ENCODE data around the gene ADCY2. TPM values are rescaled to one million over a fixed set of nuclear protein-coding genes. Genes with fewer than 3 reads are reported as not detected.

ADCY2 gene
- total RNA-seq, 4 donors from 2014 or later, result 2.6 to 24.8 (median 10.9) TPM

DNA sequence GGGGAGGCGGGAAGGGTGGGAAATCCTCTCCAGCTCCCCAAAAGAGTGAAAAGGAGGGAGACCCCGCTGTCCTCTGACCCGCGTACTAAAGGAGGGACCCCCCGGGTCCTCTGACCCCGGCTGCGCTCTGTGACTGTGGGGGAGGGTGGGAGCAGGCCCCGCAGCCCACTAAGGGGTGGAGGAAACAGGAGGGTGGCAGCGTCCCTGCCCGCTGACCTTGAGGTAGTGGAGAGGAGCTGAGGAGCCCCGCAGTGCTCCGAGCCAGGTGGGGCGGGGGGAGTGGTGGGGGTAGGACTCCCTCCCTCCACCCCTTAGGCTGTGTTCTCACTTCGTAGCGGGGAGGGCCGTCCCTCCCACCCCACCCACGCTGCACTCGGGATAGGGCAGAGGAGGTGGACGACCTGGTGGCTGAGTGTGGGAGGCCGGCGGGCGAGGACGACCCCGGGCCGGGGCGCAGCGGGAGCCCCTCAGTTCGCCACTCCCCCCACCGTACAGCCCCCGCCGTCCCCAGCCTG, 449 bp upstream of the ADCY2 start:
- Histone ChIP-seq H3K36me3 (no peaks in the 10 kb centered on the region), H3K27ac (peak overlapping the region; percentile 27), H3K27me3 (peaks cover 9% of the 10 kb centered on the region), H3K4me3 (peak overlapping the region; percentile 53), H3K4me1 (peaks cover 20% of the 10 kb centered on the region), H3K9me3 (no peaks in the 10 kb centered on the region)
- DNase-seq (ENCODE audit: low spot score in 2 of 2), result no peak
- TF ChIP-seq POLR2AphosphoS5 (IDR thresholded peaks at IDR 0.05), result no peak
- no peak for TF ChIP-seq POLR2A (IDR thresholded peaks at IDR 0.05)
- TF ChIP-seq EP300 (IDR thresholded peaks at IDR 0.05), result no peak
- TF ChIP-seq, protein P1, sequence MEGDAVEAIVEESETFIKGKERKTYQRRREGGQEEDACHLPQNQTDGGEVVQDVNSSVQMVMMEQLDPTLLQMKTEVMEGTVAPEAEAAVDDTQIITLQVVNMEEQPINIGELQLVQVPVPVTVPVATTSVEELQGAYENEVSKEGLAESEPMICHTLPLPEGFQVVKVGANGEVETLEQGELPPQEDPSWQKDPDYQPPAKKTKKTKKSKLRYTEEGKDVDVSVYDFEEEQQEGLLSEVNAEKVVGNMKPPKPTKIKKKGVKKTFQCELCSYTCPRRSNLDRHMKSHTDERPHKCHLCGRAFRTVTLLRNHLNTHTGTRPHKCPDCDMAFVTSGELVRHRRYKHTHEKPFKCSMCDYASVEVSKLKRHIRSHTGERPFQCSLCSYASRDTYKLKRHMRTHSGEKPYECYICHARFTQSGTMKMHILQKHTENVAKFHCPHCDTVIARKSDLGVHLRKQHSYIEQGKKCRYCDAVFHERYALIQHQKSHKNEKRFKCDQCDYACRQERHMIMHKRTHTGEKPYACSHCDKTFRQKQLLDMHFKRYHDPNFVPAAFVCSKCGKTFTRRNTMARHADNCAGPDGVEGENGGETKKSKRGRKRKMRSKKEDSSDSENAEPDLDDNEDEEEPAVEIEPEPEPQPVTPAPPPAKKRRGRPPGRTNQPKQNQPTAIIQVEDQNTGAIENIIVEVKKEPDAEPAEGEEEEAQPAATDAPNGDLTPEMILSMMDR (IDR thresholded peaks at IDR 0.05), result no peak
- WGBS, result 14% methylated on average over 2 of the region's 31 CpGs

DNA sequence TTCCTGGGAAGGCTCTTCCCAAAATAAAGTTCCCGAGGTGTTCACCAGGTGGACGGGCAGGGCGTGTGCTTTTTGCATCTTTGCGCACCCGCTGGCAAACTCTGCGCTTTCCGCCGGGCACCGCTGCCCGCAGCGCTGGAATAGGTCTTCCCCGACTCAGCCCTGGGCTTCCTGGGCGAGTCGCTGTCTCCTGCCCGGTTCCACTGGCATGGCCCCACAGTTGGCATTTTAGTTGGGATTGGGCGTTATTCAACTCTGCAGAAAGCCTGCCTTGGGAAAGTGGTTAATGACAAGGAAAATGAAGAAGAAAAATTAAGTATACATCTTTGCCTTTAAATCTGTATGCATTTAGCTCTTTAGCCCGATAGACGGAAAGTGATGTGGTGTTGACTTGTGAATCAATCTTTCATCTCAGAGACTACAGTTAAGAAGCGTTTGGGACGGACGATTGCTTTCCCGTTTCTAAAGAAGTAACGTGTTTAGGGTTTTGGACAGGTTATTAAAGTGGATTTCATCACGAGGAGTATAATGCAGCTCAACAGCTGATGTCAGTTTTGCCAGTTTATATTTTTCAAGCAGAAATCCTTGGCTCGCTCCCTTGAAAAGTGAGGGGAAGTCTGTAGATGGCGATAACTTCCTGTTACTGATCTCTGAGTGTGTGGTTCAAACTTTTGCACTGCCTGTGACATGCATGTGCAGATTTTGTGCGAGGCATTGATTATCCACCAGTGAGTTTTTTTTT, 946 bp downstream of the ADCY2 start:
- DNase-seq (ENCODE audit: low spot score in 2 of 2), result no peak
- Histone ChIP-seq H3K27ac (peak overlapping the region; percentile 64), H3K4me3 (peak overlapping the region; percentile 61)

DNA sequence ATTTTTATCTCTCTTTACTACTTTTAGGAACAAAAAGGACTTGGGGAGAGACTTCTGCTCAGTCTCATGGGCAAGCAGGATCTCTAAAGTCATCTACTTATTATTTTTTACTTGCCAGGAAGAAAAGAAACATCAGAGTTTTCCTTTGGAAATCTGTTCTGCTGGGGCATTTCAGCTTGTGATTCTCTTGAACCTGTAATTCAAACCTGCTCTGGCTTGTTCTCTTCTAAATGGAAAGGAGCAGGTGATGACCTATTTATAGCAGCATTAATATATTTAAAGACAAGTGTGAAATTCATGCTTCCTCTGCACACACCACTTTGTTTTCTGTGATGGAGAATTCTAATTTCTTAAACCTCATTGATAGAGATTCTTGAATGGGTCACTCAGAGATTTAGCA, 2.0 kb downstream of the ADCY2 start:
- peaks cover 9% of the 10 kb centered on the region for H3K27me3 ChIP-seq

More for the DNA sequence above, 946 bp downstream of the ADCY2 start:
- TF ChIP-seq POLR2AphosphoS5 (IDR thresholded peaks at IDR 0.05) (no peak), EP300 (IDR thresholded peaks at IDR 0.05) (no peak), POLR2A (IDR thresholded peaks at IDR 0.05) (no peak)
- TF ChIP-seq, protein P1 (IDR thresholded peaks at IDR 0.05), result no peak
- WGBS, result under 1% methylated on average over 27 of the region's 27 CpGs
- Histone ChIP-seq H3K4me1 (peaks cover 20% of the 10 kb centered on the region), H3K9me3 (no peaks in the 10 kb centered on the region), H3K36me3 (no peaks in the 10 kb centered on the region), H3K27me3 (peaks cover 9% of the 10 kb centered on the region)

DNA sequence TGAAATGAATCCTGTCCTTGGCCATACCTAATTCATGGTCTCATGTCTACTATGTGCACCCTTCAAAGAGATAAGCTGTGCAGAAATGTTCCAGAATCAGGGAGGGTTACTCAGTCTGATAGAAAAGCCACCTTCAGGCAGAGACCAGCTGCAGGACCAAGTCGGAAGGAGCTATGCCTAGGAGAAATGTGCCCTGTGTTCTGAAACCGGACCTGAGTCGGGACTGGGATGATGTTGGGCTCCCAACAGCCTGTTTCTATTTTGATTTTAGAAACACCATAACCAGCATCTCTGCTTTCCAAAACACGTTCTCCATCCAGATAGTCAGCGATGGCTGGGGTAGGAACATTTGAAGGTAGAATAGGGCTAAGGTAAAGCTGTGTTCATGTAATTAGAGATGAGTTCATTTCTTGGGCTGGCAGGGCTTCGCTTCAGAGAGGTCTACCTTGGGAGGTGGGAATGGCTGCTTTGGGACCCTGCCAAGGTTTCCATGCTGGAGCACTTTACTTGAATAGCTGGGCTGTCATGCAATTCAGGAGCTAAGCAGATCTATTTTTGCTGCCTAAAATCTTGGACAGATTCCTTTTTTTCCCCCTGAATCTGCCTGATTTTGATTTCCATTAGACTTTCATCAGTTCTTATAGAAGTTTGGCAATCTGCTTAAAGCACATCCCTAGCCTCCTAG, 2.8 kb downstream of the ADCY2 start:
- Histone ChIP-seq H3K27ac (no peak overlapping the region), H3K9me3 (no peaks in the 10 kb centered on the region), H3K4me1 (peaks cover 20% of the 10 kb centered on the region), H3K27me3 (peaks cover 9% of the 10 kb centered on the region), H3K36me3 (no peaks in the 10 kb centered on the region), H3K4me3 (no peak overlapping the region)
- DNase-seq (ENCODE audit: low spot score in 2 of 2), result no peak
- TF ChIP-seq, protein P1 (IDR thresholded peaks at IDR 0.05), result no peak
- TF ChIP-seq POLR2A (IDR thresholded peaks at IDR 0.05), result no peak
- TF ChIP-seq POLR2AphosphoS5 (IDR thresholded peaks at IDR 0.05), result no peak
- TF ChIP-seq EP300 (IDR thresholded peaks at IDR 0.05), result no peak
- 93% methylated on average over 6 of the region's 6 CpGs for WGBS

More for the DNA sequence above, 2.0 kb downstream of the ADCY2 start:
- Histone ChIP-seq H3K4me3 (no peak overlapping the region), H3K4me1 (peaks cover 20% of the 10 kb centered on the region), H3K27ac (no peak overlapping the region), H3K36me3 (no peaks in the 10 kb centered on the region), H3K9me3 (no peaks in the 10 kb centered on the region)
- no peak for TF ChIP-seq POLR2AphosphoS5 (IDR thresholded peaks at IDR 0.05)
- TF ChIP-seq POLR2A (IDR thresholded peaks at IDR 0.05), result no peak
- no peak for TF ChIP-seq EP300 (IDR thresholded peaks at IDR 0.05)
- TF ChIP-seq, protein P1 (IDR thresholded peaks at IDR 0.05), result no peak
- DNase-seq (ENCODE audit: low spot score in 2 of 2), result no peak

DNA sequence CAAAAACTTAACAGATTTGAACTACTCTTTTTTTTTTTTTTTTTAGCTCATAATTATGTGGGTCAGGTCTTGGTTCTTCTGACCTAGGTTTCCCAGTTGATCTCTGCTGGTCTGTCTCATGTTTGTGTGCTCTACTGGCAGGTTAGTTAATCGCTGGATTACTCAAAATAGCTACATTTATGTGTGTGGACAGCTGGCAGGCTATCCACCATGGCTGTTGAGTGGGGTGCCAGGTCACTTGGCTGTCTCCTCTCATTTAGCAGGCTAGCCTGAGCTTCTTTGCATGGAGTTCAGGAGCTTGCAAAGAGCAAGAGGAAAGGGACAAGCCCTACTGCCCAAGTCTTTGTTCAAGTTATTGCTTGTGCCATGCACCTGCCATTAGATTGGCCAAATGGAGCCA, 9.3 kb downstream of the ADCY2 start:
- no peak for DNase-seq (ENCODE audit: low spot score in 2 of 2)
- Histone ChIP-seq H3K9me3 (no peaks in the 10 kb centered on the region), H3K36me3 (no peaks in the 10 kb centered on the region), H3K27me3 (no peaks in the 10 kb centered on the region), H3K4me1 (no peaks in the 10 kb centered on the region), H3K4me3 (no peak overlapping the region), H3K27ac (no peak overlapping the region)
- no peak for TF ChIP-seq EP300 (IDR thresholded peaks at IDR 0.05)
- no peak for TF ChIP-seq POLR2A (IDR thresholded peaks at IDR 0.05)
- no peak for TF ChIP-seq POLR2AphosphoS5 (IDR thresholded peaks at IDR 0.05)
- TF ChIP-seq, protein P1 (IDR thresholded peaks at IDR 0.05), result no peak
- 92% methylated on average over 1 of the region's 1 CpG for WGBS
